ENCODE data around the gene BCAS3. TPM values are rescaled to one million over a fixed set of nuclear protein-coding genes. Genes with fewer than 3 reads are reported as not detected.

The BCAS3 gene
- polyA plus RNA-seq, 1 experiment = 17.5 TPM

DNA sequence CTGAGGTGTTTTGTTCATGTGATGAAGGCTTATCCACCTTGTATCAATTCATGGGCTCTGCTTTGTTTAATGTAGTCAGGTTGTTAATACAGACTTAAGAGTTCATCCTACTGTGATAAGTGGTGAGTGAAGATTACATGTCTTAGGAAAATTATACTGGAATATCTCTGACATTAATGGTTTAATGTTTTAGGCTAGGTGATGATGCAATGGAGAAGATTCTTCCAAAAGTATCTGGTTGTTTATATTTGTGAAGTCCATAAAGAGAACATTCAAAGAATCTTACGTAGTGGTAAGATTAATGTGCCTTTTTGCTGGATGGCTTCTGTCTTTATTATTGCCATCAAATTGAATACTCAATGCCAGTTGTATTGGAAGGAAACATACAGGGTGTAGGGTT lies 236.4 kb downstream of the BCAS3 start:
- TF ChIP-seq, protein P1, sequence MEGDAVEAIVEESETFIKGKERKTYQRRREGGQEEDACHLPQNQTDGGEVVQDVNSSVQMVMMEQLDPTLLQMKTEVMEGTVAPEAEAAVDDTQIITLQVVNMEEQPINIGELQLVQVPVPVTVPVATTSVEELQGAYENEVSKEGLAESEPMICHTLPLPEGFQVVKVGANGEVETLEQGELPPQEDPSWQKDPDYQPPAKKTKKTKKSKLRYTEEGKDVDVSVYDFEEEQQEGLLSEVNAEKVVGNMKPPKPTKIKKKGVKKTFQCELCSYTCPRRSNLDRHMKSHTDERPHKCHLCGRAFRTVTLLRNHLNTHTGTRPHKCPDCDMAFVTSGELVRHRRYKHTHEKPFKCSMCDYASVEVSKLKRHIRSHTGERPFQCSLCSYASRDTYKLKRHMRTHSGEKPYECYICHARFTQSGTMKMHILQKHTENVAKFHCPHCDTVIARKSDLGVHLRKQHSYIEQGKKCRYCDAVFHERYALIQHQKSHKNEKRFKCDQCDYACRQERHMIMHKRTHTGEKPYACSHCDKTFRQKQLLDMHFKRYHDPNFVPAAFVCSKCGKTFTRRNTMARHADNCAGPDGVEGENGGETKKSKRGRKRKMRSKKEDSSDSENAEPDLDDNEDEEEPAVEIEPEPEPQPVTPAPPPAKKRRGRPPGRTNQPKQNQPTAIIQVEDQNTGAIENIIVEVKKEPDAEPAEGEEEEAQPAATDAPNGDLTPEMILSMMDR (IDR thresholded peaks at IDR 0.05; ENCODE audit: low read depth, low read length) = no peak
- Histone ChIP-seq H3K27me3 (ENCODE audit: control insufficient read depth, insufficient read depth, low read length) (no peaks in the 10 kb centered on the region), H3K27ac (ENCODE audit: low read depth, low read length) (no peak overlapping the region), H3K9me3 (ENCODE audit: control insufficient read depth, insufficient read depth, low read length) (peaks cover 4% of the 10 kb centered on the region; the same call in 1 of the 2 replicates), H3K4me3 (ENCODE audit: low read depth, low read length) (no peak overlapping the region)
- ChIA-PET POLR2A (no interaction called here), CTCF (no interaction called here)
- DNase-seq (ENCODE audit: low read depth, low spot score) = no peak

DNA sequence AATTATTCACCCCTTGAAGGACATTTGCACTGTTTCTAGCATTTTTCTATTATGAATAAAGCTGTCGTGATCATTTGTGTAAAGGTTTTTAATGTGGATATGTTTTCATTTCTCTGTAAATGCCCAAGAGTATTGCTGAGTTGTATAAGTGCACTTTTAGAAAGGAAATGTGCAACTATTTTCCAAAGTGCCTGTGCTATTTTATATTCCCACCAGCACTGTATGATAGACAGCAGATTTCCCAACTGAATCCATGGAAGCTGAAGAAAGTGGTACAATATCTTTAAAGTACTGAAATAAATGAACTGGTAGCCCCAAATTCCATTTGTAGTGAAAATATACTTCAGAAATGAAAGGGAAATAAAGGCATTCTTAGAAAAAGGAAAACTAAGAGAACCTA lies 238.4 kb downstream of the BCAS3 start:
- Histone ChIP-seq H3K4me3 (ENCODE audit: low read depth, low read length) (no peak overlapping the region), H3K9me3 (ENCODE audit: control insufficient read depth, insufficient read depth, low read length) (peaks cover 4% of the 10 kb centered on the region; the same call in 1 of the 2 replicates), H3K27ac (ENCODE audit: low read depth, low read length) (no peak overlapping the region), H3K27me3 (ENCODE audit: control insufficient read depth, insufficient read depth, low read length) (no peaks in the 10 kb centered on the region)
- ChIA-PET POLR2A (no interaction called here), CTCF (no interaction called here)
- no peak for DNase-seq (ENCODE audit: low read depth, low spot score)
- TF ChIP-seq, protein P1 (IDR thresholded peaks at IDR 0.05; ENCODE audit: low read depth, low read length) = no peak

DNA sequence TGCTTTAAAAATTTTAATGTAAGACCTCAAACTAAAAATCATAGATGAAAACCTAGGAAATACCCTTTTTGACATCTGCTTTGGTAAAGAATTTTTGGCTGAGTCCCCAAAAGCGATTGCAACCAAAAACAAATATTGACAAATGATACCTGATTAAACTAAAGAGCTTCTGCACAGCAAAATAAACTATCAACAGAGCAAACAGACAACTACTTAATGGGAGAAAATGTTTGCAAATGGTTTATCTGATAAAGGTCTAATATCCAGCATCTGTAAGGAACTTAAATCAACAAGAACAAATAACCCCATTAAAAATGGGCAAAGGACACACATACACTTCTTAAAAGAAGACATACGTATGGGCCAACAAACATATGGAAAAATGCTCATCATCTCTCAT lies 242.5 kb downstream of the BCAS3 start:
- CTCF ChIA-PET = no interaction called here
- DNase-seq (ENCODE audit: low read depth, low spot score) = no peak

DNA sequence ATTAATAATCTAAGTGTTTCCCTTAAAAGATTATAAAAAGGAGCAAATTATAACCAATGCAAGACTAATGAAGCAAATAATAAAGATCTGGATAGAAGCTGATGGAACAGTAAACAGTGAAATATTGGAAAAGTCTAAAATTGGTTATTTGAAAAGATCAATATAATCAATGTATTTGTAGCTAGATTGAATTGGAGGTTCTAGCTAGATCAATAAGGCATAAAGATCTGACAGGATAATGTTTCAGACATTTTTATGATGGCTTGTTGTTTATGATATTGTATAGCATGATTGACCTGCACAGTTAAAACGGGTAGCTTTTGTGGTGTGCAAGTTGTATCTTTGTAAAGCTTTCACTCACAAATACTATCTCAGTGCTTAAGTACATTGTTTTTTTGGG lies 245.3 kb downstream of the BCAS3 start:
- H3K9me3 ChIP-seq (ENCODE audit: control insufficient read depth, insufficient read depth, low read length) = no peaks in the 10 kb centered on the region
- H3K4me3 ChIP-seq (ENCODE audit: low read depth, low read length) = no peak overlapping the region
- POLR2A ChIA-PET = no interaction called here
- no peak for DNase-seq (ENCODE audit: low read depth, low spot score)
- no peaks in the 10 kb centered on the region for H3K27me3 ChIP-seq (ENCODE audit: control insufficient read depth, insufficient read depth, low read length)
- CTCF ChIA-PET = no interaction called here
- H3K27ac ChIP-seq (ENCODE audit: low read depth, low read length) = no peak overlapping the region
- TF ChIP-seq, protein P1 (IDR thresholded peaks at IDR 0.05; ENCODE audit: low read depth, low read length) = no peak

More for the DNA sequence above, 242.5 kb downstream of the BCAS3 start:
- H3K4me3 ChIP-seq (ENCODE audit: low read depth, low read length) = no peak overlapping the region
- no peaks in the 10 kb centered on the region for H3K27me3 ChIP-seq (ENCODE audit: control insufficient read depth, insufficient read depth, low read length)
- H3K9me3 ChIP-seq (ENCODE audit: control insufficient read depth, insufficient read depth, low read length) = peaks cover 4% of the 10 kb centered on the region; the same call in 1 of the 2 replicates
- POLR2A ChIA-PET = no interaction called here
- H3K27ac ChIP-seq (ENCODE audit: low read depth, low read length) = no peak overlapping the region
- TF ChIP-seq, protein P1 (IDR thresholded peaks at IDR 0.05; ENCODE audit: low read depth, low read length) = no peak

DNA sequence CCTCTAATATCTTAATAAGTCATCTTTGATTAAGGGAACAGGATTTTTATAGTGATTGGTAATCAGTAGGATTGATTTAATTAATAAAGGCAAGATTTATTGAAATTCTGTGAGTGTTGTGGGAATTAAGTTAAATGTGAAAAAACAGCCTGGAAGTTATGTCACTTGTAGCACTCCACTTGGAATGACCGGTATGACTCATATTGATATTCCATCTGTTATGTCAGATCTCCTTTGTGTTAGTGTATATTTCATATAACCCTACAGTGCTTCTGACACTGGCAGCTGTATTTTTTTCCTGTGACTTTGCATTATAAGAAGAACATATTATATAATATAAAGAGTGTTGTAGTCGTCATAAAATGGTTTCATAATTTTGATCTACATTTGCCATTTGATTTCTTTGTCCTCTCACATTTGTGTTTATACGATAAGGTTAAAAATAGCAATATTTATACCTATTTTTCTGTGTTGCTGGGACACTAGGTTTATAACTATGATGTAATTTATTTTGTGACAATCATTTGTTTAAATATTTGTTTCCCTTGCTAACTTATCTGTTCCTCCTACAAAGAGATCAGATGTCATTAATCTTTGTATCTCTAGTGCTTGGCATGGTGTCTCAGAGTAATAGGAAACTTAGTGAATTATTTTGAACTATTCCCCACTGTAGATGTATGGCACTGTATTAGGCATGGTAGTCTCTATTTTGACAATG lies 249.0 kb downstream of the BCAS3 start:
- DNase-seq (ENCODE audit: low read depth, low spot score) = no peak
- TF ChIP-seq, protein P1 (IDR thresholded peaks at IDR 0.05; ENCODE audit: low read depth, low read length) = no peak

More for the DNA sequence above, 249.0 kb downstream of the BCAS3 start:
- no peaks in the 10 kb centered on the region for H3K9me3 ChIP-seq (ENCODE audit: control insufficient read depth, insufficient read depth, low read length)
- ChIA-PET POLR2A (interaction anchor here (0.6 kb wide), 1 partner anchor 794 kb away, joined by 5 read pairs; no protein-coding TSS in a partner anchor), CTCF (interaction anchor here (0.6 kb wide), 1 partner anchor 12 kb away, joined by 3 read pairs; no protein-coding TSS in a partner anchor)
- no peaks in the 10 kb centered on the region for H3K27me3 ChIP-seq (ENCODE audit: control insufficient read depth, insufficient read depth, low read length)
- H3K27ac ChIP-seq (ENCODE audit: low read depth, low read length) = no peak overlapping the region
- H3K4me3 ChIP-seq (ENCODE audit: low read depth, low read length) = no peak overlapping the region
